GM13976 (cell line): ENCODE measurements around the gene STAB2.

Source experiments
- DNase-seq: peaks from one replicate; pipeline ENCODE4 v3.0.0; 2012; ENCODE audit warnings: low spot score
- in situ Hi-C: fragments of 300-500 bp; cut with MboI; formaldehyde crosslinking; loops from one replicate; pipeline ENCODE4 v1.12.0; 2022; ENCODE audit warnings: low sequenced_read_pairs, mixed read lengths, inconsistent platforms; ENCODE audit not compliant: unreplicated experiment
- TF ChIP-seq, protein P1 (sequence below): IDR thresholded peaks from 2 replicates; pipeline ENCODE4 v1.5.1; 2012; ENCODE audit warnings: borderline replicate concordance, mild to moderate bottlenecking; ENCODE audit not compliant: insufficient read depth; ENCODE audit errors: extremely low read depth, missing control alignments, control extremely low read depth

STAB2 gene

DNA sequence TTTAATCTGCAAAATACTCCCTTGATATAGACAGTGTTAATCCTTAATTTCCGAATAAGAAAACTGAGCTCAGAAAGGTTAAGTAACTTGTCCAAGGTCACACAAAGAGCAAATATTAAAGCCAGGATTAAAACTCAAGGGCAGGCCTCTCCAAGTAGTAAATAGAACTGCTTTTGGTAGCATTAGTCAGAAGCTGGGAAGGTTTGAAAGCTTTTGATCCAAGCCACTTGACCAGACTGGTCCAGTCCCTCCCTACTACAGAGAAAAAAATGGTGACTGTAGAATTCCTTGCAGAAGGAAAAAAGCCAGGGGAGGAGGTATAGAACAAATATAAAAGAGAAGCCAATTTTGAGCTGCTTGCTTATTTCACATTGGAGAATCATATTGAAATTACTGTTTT lies 142.4 kb downstream of the STAB2 start:
- in situ Hi-C loops: no loop called here
- no peak for DNase-seq
- TF ChIP-seq, protein P1, sequence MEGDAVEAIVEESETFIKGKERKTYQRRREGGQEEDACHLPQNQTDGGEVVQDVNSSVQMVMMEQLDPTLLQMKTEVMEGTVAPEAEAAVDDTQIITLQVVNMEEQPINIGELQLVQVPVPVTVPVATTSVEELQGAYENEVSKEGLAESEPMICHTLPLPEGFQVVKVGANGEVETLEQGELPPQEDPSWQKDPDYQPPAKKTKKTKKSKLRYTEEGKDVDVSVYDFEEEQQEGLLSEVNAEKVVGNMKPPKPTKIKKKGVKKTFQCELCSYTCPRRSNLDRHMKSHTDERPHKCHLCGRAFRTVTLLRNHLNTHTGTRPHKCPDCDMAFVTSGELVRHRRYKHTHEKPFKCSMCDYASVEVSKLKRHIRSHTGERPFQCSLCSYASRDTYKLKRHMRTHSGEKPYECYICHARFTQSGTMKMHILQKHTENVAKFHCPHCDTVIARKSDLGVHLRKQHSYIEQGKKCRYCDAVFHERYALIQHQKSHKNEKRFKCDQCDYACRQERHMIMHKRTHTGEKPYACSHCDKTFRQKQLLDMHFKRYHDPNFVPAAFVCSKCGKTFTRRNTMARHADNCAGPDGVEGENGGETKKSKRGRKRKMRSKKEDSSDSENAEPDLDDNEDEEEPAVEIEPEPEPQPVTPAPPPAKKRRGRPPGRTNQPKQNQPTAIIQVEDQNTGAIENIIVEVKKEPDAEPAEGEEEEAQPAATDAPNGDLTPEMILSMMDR: no peak

DNA sequence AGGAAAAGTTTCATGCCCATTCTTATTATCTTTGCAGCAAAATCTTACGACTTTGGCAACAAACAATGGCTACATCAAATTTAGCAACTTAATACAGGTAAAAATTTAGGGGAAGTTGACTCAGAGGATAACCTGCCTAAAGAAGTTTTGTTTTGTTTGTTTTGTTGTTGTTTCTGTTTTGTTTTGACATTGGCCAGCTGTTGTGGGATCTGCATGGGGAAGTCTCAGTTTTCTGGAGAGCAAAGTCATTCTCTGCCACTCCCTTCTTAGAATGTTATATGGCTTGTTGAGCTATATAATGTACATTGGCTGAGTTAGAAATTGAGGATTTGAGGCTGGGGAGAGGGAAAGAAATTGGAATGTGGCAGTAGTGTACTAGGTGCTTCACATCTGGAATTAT lies 144.5 kb downstream of the STAB2 start:
- DNase-seq: no peak
- TF ChIP-seq, protein P1: no peak
- in situ Hi-C loops: no loop called here

DNA sequence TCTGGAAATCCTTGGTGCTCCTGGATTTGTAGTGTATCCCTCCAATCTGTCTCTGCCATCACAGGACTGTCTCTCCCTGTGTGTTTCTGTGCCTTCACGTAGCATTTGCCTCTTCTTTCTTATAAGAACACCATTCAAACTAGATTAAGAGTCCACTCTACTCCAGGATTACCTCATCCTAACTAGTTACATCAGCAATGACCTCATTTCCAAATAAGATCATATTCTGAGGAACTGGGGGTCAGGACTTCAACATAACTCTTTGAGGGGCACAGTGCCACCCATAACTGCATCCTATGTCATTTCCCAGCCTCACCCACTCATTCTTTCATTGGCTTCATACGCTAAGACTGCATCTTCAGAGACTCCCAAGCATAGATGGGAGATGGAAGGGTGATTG lies 147.8 kb downstream of the STAB2 start:
- TF ChIP-seq, protein P1: no peak
- no peak for DNase-seq
- in situ Hi-C loops: no loop called here

DNA sequence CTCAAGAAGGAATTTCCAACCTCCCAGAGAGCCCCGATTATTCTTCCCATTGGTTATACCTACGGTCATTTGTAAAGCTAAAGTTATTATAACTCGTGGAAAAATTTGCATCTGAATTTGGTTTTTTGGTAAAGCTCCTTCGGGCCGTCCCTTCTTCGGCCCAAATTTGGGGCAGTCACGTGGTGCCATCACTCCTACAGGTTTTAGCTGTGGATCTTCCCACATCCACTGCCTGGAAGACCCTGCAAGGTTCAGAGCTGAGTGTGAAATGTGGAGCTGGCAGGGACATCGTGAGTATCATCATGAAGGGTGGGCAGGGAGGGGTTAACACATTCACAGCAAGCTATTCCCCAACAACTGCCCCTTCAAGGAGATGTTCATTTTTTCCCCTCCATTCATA lies 148.2 kb downstream of the STAB2 start:
- in situ Hi-C loops: no loop called here
- TF ChIP-seq, protein P1: no peak
- no peak for DNase-seq

DNA sequence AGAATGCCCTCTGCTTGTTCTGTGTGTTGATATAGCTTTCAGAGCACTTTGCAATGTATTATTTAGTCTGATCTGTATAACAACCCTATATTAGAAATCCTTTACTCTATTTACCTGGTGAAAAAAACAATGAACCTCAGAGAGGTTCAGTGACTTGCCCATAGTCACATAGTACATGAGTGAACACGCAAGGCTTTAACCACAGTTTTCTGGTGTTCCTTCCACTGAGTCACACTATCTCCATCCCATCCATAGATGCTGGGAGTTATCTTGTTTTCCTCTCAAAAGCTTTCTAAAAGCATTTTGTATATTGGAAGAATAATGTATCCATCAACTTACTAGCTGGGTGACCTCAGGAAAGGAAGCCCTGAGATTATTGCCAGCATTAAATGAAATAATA lies 149.5 kb downstream of the STAB2 start:
- no peak for DNase-seq
- in situ Hi-C loops: no loop called here
- TF ChIP-seq, protein P1: no peak

DNA sequence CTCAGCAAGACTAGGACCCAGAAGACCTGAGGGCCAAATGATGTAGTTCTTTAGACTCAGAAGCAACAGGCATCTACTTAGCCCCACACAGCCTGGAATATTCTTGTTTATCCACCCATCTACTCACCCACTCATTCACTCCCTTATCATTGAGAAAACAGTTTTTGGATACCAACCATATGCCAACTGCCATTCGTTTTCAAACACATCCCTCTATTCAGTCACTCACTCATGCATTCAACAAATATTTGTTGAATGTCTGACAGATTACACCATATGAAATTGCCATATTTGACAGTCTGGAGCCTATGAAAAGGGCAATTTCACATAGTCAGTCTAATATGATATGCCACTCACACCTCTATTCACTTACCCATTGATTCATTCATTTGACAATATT lies 150.8 kb downstream of the STAB2 start:
- in situ Hi-C loops: no loop called here
- no peak for DNase-seq
- TF ChIP-seq, protein P1: no peak

DNA sequence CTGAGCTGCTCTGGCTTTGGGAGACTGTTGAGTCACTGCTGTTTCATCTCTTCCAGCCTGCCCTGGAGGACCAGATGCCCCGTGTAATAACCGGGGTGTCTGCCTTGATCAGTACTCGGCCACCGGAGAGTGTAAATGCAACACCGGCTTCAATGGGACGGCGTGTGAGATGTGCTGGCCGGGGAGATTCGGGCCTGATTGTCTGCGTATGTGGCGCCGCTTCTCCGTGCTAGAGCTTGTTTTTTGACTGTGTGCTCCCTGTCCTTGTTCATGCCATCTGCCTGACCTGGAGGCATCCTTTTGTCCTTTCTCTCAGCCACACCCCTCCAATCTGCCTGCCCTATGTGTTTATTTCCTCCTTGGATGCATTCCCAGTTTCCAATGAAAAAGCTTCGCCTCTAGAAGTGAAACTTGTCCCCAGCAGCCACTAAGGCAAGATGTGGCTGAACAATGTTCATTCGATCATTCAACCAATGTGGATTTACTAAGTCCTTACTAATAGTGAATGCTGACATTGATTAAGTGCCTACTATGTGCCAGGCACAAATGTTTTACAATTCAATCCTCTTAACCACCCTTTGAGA lies 155.4 kb downstream of the STAB2 start:
- no peak for DNase-seq
- in situ Hi-C loops: no loop called here
- TF ChIP-seq, protein P1: no peak
